ENCODE measurements around the gene DVL3.
A peak's percentile ranks its signal among the peaks of the same experiment; 100 is the strongest.

The DVL3 gene

DNA sequence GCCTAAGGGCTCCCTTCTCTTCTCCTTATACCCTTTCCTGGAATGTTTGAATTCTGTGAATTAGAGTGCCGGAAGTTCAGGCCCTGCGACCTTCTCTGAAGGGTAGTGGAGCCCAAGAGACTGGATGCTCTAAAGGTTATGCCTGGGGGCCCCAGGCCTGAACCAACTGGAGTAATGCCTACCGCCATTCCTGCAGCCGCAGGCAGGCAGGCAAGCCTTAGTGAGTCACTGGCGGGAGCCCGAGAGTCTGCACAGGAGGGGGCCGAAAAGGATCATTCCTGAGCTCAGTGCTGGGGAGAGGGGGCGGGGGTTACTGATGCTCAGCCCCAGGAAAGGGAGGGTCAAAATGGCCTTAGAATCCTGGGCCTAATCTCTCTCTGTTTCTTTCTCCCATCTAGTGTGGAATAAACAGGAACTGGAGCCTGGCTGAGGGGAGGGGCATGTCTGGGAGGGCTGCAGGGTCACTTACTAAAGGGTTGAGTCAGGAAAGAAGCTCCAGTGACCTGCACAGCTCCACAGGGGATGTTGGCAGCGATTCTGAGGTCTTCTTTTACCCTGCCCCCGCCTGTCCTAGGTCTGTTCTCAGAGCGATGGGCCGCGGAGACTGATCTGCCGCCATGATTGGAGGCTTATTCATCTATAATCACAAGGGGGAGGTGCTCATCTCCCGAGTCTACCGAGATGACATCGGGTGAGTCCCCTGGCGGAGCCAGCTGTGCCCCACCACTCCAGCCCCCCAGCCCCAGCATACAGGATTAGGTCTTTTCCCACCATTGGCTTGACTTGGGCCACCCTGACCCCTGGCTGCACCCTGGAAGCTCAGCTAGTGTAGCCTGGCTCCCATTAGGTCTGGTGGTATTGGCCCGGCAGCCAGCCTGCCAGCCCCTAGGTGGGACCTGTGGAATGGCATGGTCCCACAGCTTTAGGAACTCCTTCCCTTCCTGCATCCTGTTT, 21.5 kb downstream of the DVL3 start:
- peak; percentile 40 for DNase-seq (ENCODE audit: low spot score)

DNA sequence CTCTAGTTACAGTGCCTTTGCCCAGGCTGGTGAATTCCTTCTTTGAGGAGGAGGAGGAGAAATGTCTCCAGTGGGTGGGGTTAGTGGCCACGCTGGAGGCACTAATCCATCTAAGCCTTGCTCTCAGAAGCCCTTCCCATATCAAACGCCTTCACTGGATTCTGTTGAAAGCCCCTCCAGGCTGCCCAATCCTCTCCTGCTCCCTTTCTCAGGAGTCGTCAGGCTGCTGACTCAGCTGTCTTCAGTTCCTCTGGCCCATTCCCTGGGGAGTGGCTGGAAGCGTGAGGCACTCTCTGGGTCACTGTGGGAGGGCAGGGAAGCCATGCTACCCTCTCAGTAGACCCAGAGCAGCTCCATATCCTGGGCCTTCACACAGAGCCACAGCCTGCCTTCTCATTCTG, 22.2 kb downstream of the DVL3 start:
- DNase-seq (ENCODE audit: low spot score) = no peak

DNA sequence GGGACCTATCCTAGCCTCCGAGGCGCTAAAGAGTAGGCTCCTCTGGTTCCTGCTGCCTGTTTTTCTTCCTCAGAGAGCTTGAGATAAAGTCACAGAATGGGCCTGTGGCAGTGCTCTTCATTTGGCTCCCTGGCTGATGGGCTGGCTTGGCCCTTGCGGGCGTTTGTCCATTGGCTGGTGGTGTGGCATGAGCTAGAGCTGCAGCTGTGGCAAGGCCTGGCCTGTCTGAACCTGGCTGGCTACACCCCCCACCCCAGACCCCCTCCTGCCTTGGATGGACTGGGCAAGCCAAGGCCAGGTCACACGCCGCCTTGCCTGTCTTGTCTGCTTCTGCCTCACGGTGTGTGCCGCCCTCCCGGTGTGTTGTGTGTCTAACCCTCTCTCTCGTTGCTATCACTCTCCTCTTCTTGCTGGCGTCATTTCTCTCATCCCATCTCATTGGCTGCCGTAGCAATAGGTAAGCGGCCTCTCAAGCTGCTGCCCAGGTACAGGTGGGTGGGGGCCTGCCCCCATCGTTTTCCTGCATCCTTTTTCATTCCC, 22.7 kb downstream of the DVL3 start:
- no peak for DNase-seq (ENCODE audit: low spot score)

DNA sequence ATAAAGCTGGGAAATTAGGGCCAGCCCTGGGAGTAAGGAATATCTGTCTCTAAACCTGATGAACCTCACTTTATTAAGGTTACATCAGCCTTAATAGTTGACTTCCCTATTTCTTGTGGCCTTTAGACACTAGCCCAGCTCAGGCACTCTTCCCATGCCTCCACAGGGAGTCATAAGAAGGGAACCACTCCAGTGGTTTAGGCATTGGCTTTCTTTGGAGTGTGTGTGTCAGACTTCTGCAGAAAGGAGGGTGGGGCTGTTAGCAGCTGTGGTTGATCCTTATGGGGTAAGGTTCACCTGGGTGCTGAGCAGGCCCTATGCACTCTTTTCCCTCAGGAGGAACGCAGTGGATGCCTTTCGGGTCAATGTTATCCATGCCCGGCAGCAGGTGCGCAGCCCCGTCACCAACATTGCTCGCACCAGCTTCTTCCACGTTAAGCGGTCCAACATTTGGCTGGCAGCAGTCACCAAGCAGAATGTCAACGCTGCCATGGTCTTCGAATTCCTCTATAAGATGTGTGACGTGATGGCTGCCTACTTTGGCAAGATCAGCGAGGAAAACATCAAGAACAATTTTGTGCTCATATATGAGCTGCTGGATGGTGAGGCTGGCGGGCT, 23.5 kb downstream of the DVL3 start:
- no peak for DNase-seq (ENCODE audit: low spot score)

DNA sequence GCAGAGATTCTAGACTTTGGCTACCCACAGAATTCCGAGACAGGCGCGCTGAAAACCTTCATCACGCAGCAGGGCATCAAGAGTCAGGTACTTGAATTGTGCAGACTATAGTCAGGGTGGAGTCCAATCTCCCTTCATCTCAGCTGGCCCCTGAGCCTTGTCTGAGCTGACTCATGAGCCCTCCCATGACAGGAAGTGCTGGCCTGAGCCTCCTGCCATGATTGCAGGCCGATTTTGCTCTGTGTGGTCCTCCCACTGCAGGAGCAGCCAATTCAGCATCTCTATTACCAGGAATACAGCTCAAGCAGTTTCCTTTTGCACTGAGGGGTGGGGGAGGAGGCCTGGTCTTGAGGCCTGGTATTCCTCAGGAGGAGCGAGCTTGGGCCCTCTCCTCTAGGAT, 25.0 kb downstream of the DVL3 start:
- no peak for DNase-seq (ENCODE audit: low spot score)

DNA sequence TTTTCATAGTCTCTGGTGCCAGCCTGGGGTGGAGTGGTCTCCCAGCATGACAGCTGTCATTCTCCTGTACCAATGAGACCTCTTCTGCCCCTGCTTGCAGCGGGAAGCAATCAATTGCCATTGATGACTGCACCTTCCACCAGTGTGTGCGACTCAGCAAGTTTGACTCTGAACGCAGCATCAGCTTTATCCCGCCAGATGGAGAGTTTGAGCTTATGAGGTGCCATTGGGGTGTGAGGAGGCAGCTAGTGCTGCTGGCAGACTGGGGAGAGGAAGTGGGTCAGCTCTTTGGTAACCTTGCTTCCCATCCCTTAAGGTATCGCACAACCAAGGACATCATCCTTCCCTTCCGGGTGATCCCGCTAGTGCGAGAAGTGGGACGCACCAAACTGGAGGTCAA, 26.4 kb downstream of the DVL3 start:
- no peak for DNase-seq (ENCODE audit: low spot score)

DNA sequence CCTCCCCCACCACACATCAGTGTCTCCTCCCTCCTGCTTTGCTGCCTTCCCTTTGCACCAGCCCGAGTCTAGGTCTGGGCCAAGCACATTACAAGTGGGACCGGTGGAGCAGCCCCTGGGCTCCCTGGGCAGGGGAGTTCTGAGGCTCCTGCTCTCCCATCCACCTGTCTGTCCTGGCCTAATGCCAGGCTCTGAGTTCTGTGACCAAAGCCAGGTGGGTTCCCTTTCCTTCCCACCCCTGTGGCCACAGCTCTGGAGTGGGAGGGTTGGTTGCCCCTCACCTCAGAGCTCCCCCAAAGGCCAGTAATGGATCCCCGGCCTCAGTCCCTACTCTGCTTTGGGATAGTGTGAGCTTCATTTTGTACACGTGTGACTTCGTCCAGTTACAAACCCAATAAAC, 28.5 kb downstream of the DVL3 start:
- no peak for DNase-seq (ENCODE audit: low spot score)

DNA sequence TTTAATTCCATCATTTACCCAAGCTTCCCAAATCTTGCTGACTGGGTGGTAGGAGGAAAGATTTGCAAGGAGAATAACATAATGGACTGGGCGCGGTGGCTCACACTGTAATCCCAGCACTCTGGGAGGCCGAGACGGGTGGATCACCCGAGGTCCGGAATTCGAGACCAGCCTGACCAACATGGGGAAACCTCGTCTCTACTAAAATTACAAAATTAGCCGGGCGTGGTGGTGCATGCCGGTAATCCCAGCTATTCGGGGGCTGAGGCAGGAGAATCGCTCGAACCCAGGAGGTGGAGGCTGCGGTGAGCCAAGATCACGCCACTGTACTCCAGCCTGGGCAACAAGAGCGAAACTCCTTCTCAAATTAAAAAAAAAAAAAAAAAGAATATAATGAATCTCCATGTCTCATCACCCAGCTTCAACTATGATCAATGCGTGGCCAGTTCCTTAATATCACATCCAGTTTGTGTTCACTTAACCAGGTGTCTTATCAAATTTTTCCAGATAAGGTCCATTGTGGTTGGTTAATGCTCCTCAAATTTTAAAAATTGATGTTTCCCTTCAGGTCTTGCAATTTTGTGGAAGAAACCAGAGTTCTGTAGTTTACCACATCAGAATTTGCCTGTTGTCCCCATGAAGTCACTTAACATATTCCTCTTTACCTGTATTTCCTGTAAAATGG, 29.5 kb downstream of the DVL3 start:
- no peak for DNase-seq (ENCODE audit: low spot score)

DNA sequence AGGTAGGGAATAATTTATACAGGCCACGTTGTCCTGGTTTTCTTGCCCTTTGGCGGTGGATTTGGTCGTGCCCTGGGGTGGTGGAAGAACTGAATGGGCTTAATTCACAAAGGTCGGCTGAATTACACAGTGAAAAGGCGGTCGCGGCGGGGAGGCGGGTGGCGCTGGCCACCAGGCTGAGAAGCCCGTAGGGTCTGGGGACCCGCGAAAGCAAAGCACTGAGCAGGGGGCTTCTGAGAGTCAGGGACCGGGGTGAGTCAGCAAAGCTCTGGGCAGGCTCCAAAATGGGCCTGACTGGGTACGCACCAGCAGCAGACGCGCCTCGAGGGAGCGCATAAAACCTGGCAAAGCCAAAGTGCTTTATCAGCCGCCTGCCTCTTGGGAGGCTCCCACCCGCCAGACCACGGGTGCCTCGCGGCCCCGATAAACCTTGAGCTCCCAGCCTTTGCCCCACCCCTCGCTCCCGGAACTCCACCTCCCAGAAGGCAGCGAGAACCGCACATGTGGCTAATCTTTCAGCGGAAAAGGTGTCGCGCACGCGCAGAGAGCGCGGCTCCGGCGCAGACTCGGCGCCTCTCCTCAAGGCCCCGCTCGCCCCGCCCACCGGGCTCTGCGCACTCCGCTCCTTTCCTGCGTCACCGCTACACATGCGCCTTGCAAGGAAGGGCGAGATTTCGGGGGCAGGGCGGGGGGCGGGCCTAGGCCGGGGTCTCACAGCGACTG, 30.4 kb downstream of the DVL3 start:
- DNase-seq (ENCODE audit: low spot score) = peak; percentile 98

DNA sequence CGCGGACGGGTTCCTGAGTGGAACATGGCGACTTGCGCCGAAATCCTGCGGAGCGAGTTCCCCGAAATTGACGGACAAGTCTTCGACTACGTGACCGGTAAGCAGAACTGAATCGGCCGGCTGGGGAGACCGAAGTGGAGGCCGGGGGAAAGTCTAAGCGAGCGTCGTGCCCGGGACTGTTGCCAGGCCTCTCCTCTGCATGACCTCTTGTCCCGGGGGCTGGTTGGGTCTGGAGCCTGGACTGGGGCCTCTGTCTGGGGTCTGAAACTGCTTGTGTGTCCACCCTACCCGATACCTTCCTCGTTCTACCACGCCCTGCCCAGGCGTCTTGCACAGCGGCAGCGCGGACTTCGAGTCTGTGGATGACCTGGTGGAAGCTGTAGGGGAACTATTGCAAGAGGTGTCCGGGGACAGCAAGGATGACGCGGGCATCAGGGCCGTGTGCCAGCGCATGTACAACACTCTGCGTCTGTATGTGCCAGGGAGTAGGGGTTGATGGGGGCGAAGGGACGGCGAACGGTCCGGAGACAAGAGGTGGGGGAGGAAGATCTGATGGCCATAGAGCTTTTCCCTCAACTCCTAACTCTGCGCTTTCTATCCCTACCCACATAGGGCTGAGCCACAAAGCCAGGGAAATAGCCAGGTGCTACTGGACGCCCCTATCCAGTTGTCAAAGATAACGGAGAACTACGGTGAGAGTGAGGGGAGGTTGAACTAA, 31.2 kb downstream of the DVL3 start, which contains the start of gene ABCF3:
TSS of gene ABCF3 (plus strand) at position 16 of the 718 bp plus-strand sequence. CDS start at position 25, 9 bp downstream.
- peak; percentile 35 for DNase-seq (ENCODE audit: low spot score)

DNA sequence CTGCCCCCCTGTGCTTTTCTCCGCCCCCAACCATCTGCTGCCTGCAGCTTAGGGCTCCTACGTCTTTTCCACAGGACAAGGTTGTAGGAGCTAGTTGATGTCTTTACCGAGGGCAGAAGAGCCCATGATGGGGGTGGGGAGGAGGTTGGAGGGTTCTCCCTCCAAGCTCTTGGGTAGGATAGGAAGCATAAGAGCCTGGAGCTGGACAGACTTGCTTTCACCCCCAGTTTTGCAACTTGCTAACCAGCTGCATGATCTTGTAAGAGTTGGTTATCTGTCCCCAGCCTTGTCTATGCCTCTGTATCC, 31.7 kb downstream of the DVL3 start:
- no peak for DNase-seq (ENCODE audit: low spot score)

DNA sequence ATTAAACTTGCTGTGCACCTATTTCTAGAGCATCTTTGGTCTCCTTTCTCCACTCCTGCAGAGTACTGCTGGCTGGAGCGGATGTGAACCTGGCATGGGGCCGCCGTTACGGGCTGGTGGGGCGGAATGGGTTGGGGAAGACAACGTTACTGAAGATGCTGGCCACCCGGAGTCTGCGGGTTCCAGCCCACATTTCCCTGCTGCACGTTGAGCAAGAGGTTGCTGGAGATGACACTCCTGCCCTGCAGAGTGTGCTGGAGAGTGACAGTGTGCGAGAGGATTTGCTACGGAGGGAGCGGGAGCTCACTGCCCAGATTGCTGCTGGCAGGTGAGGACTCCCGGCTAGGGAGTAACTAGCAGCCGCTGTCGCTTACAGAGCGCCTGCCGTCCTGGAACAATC, 32.9 kb downstream of the DVL3 start:
- DNase-seq (ENCODE audit: low spot score) = no peak

DNA sequence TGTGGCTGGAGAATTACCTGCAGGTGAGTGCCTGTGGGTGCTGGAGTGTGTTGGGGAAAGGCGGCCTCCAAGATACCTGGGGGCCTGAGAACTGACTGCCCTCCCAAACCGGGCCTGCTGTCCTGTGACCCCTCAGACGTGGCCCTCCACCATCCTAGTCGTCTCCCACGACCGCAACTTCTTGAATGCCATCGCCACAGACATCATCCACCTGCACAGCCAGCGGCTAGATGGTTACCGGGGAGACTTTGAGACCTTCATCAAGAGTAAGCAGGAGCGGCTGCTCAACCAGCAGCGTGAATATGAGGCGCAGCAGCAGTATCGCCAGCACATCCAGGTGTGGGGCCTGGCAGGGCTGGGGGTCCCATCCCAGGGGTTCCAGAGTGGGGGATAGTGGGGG, 34.2 kb downstream of the DVL3 start:
- no peak for DNase-seq (ENCODE audit: low spot score)

DNA sequence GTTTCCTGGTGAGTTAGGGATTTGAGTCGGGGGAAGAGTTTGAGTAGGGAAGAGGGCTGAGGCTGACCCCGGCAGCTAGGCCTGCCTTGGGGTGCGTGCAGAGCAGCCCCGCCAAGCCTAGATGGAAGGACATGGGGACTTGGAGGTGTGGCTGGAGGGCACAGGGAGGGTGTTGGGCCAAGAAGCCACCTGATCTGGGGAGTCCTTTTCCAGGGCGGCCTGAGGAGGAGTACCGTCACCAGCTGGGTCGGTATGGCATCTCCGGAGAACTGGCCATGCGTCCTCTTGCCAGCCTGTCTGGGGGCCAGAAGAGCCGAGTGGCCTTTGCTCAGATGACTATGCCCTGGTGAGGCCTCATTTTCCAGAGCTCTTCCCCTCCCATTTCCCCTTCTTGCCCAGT, 37.7 kb downstream of the DVL3 start:
- DNase-seq (ENCODE audit: low spot score) = no peak

DNA sequence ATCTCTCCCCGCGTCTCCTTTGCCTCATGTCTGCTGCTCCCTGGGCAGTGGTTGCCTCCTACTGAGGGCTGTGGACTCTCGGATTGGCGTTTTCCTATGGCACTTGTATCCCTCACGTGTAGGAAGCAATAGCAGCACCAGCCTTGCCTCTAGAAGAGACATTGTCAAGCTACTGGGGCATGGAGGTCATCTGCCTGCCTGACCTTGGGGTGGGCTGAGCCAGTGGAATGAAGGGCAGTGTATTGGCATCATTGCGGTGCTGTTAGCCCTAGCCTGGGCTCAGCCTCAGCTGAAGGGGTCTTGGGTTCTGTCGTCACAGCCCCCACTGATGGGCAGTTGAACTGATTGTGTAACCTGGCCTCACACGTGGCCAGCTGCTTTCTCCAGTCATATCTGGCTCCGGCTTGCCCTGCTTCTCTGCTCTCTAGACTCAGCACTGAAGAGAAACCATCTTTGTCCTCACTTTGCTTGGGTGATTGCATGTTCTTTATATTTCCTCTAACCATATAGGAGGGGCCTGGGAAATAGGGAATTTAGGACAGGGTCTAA, 38.9 kb downstream of the DVL3 start:
- no peak for DNase-seq (ENCODE audit: low spot score)

DNA sequence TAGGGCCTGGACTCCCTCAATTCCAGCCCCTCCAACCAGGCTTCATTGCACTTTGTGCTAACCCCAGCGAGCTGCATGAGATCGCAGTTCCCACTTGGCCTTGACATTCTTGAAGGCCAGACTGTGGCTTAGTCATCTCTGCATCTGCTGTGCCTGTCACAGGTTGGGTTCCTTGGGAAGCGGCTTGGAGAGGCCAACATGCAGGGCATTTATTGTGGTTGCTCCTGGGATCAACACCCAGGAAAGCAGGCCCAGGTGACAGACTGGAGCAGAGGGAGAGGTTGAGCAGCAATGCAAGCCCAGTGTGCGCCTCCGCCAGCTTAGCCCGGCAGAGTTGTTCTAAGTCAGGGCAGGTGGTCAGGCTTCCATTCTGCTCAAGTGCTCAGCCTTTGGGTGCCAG, 41.4 kb downstream of the DVL3 start:
- no peak for DNase-seq (ENCODE audit: low spot score)

DNA sequence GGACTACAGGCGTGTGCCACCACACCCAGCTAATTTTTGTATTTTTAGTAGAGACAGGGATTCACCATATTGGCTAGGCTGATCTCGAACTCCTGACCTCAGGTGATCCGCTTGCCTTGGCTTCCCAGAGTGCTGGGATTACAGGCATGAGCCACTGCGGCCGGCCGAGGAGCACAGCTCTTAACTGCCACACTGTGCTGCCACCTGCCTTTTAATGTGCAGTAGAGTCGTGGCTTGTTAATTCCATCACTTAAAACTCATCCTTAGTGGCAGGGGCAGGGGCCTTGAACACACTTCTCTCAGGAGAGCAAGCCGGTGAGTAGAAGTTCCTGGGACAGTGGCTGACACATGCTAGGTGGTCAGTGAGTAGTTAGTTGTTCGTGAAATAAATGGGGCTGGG, 43.3 kb downstream of the DVL3 start:
- DNase-seq (ENCODE audit: low spot score) = no peak

DNA sequence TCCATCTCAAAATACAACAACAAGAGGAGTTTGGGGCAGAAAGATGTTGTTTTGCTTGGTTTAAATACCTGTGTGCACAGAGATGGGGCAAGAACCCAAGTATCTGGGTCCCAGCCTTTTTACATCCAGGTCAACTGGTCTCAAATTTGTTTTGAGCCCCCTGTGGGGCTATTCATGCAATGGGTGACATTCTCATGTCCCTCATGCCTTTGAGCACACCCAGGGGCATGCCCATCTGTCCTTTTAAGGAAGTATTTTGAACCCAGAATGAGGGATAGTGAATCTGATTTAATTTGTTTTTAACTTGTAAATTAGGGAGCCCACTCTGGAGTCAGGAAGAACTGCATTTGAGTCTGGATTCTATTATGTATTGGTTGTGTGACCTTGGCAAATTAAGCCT, 45.6 kb downstream of the DVL3 start:
- no peak for DNase-seq (ENCODE audit: low spot score)

DNA sequence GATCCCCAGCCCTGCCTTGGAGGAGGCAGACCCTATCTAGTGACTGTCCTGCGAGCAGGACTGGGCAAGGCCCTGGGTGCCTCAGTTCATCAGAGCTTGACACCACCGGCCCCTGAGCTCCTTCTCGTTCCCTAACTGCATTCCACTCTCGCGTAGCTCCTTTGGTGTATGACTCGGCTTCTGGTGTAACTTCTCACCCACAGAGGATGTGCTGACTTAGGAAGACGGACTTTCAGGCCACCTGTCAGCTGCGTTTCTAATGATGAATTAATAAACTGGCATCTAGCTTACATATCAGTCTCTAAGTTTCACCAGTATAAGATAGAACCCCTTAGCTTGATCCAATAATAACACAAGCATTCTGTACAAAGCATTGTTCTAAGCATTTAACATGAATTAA, 48.3 kb downstream of the DVL3 start:
- no peak for DNase-seq (ENCODE audit: low spot score)

DNA sequence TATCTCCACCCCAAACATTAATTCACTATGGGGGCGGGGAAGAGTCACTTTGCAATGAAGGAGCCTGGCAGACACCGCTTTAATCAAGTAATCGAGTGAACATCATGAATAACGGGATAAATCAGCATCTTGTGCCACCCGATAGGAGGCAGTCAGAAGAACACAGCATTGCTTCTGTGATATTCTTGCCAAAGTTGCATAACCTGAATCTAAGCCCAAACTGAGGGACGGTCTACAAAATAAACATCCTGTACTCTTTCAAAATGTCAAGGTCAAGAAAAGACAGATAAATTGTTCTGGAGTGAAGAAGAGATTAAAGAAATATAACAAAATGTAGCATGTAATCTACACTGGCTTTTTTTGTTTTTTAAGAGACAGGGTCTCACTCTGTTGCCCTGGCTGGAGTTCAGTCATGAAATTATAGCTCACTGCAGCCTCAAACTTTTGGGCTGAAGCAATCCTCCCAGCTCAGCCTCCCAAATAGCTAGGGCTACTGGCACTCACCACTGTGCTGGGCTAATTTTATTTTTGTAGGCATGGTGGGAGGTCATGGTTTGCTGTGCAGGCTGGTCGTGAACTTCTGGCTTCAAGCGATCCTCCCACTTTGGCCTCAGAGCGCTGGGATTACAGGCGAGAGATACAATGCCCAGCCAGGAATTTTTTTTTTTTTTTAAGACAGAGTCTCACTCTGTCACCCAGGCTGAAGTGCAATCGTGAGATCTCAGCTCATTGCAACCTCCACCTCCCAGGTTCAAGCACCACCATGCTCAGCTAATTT, 54.2 kb downstream of the DVL3 start:
- DNase-seq (ENCODE audit: low spot score) = no peak
